ENCODE data around the gene MYEF2.

GRCh38 chr15:48101376-48101961 is 76.6 kb downstream of the MYEF2 start:
- TF ChIP-seq CTCF (IDR thresholded peaks at IDR 0.05) (no peak), POLR2A (IDR thresholded peaks at IDR 0.05) (no peak)

Data from esophagus squamous epithelium (tissue), 4 donors.